Measurements from ENCODE around the gene GAPDH.
A peak's percentile ranks its signal among the peaks of the same experiment; 100 is the strongest.
"Not testable (repeated sequence)": the region's sequence is repeated elsewhere in the genome, so short reads cannot be mapped to it uniquely, and the experiment has no call there.

GAPDH gene

GRCh38 chr12:6547987-6548386 lies 13.7 kb downstream of the GAPDH start:
- no peak for DNase-seq

- no peak for DNase-seq
Measured at GRCh38 chr12:6548556-6548955, 14.2 kb downstream of the GAPDH start.

GRCh38 chr12:6548966-6549683 lies 14.8 kb downstream of the GAPDH start:
- no peak for DNase-seq

GRCh38 chr12:6549684-6550151 lies 15.4 kb downstream of the GAPDH start:
- DNase-seq: no peak

- DNase-seq: no peak
Measured at GRCh38 chr12:6550294-6551062, 16.2 kb downstream of the GAPDH start.

GRCh38 chr12:6551063-6551461 lies 16.7 kb downstream of the GAPDH start:
- DNase-seq: no peak

- no peak for DNase-seq
Measured at GRCh38 chr12:6551496-6552139, 17.3 kb downstream of the GAPDH start.

GRCh38 chr12:6552140-6552551 lies 17.8 kb downstream of the GAPDH start:
- no peak for DNase-seq

GRCh38 chr12:6553051-6553868 lies 18.9 kb downstream of the GAPDH start:
- no peak for DNase-seq

GRCh38 chr12:6554168-6555017 lies 20.1 kb downstream of the GAPDH start:
- peak; percentile 86 for DNase-seq

GRCh38 chr12:6555018-6555691 lies 20.8 kb downstream of the GAPDH start:
- DNase-seq: peak; percentile 30

GRCh38 chr12:6556496-6556817 lies 22.1 kb downstream of the GAPDH start:
- not testable (repeated sequence) for DNase-seq

- no peak for DNase-seq
Measured at GRCh38 chr12:6556857-6557256, 22.5 kb downstream of the GAPDH start.

- DNase-seq: not testable (repeated sequence)
Measured at GRCh38 chr12:6558014-6558760, 23.9 kb downstream of the GAPDH start.

GRCh38 chr12:6559500-6559899 lies 25.2 kb downstream of the GAPDH start:
- DNase-seq: no peak

- no peak for DNase-seq
Measured at GRCh38 chr12:6560501-6561205, 26.3 kb downstream of the GAPDH start.

- DNase-seq: no peak
Measured at GRCh38 chr12:6562881-6563280, 28.6 kb downstream of the GAPDH start.

GRCh38 chr12:6563448-6564050 lies 29.2 kb downstream of the GAPDH start:
- DNase-seq: peak; percentile 52

GRCh38 chr12:6567112-6567670 lies 32.9 kb downstream of the GAPDH start:
- no peak for DNase-seq
